SK-N-SH (cell line): ENCODE data around the gene RASSF1. TPM values are rescaled to one million over a fixed set of nuclear protein-coding genes. Genes with fewer than 3 reads are reported as not detected.
A peak's percentile ranks its signal among the peaks of the same experiment; 100 is the strongest.

ENCODE experiments used
- CTCF ChIA-PET: fragments of 300-600, 350-600 bp; formaldehyde crosslinking; extraction: SDS; loops from one replicate; lab custom pipeline; 2021; lab: Yijun Ruan, JAX
- POLR2A ChIA-PET: fragments of 350-600 bp; sonication (Branson Sonifier 250); formaldehyde crosslinking; extraction: SDS; loops from one replicate; lab custom pipeline; 2020; ENCODE audit warnings: antibody characterized with exemption, inconsistent platforms; lab: Yijun Ruan, JAX
- DNase-seq: peaks from one replicate; pipeline ENCODE4 v3.0.0; 2012
- H2AFZ ChIP-seq: fragments of 200-600 bp; sonication (generic); 2 replicates; pipeline ENCODE4 v1.8.1; 2016; ENCODE audit warnings: antibody characterized with exemption, mild to moderate bottlenecking, low read depth
- H3F3A ChIP-seq: fragments of 200-600 bp; sonication (generic); replicated peaks from 2 replicates; pipeline ENCODE3; 2016; ENCODE audit warnings: antibody characterized with exemption, mild to moderate bottlenecking; ENCODE audit not compliant: insufficient read depth
- H3K27ac ChIP-seq, 2 experiments: fragments of 200-500 bp in 1 of 2; fragments of 200-600 bp in 1 of 2; sonication (Bioruptor generic) in 1 of 2; sonication (generic), shearing (Covaris generic) in 1 of 2; 2 replicates each; pipeline versions ENCODE4 v1.5.1 to v1.6.1; 2014 to 2016; ENCODE audit warnings: low read depth in 2 of 2, inconsistent platforms in 1 of 2, low read length in 1 of 2, mild to moderate bottlenecking in 1 of 2, mixed read lengths in 1 of 2
- H3K27me3 ChIP-seq: fragments of 200-600 bp; sonication (generic), shearing (Covaris generic); 2 replicates; pipeline ENCODE4 v1.6.1; 2016; ENCODE audit warnings: mixed run types; ENCODE audit not compliant: insufficient read depth
- H3K36me3 ChIP-seq, 2 experiments: fragments of 200-500 bp in 1 of 2; fragments of 200-600 bp in 1 of 2; sonication (Bioruptor generic) in 1 of 2; sonication (generic) in 1 of 2; replicated peaks in 1 of 2; 2 replicates each; pipeline versions ENCODE3 to v1.5.1; 2014 to 2016; ENCODE audit warnings: low read length in 1 of 2, mild to moderate bottlenecking in 1 of 2; ENCODE audit not compliant: insufficient read depth in 2 of 2, control insufficient read depth in 1 of 2
- H3K4me1 ChIP-seq, 2 experiments: fragments of 200-500 bp in 1 of 2; fragments of 200-600 bp in 1 of 2; sonication (Bioruptor generic) in 1 of 2; sonication (generic), shearing (Covaris generic) in 1 of 2; 2 replicates each; pipeline versions ENCODE4 v1.5.1 to v1.6.1; 2014 to 2016; ENCODE audit warnings: low read depth in 1 of 2, low read length in 1 of 2, mixed run types in 1 of 2; ENCODE audit not compliant: insufficient read depth in 2 of 2, control insufficient read depth in 1 of 2
- H3K4me2 ChIP-seq: fragments of 200-600 bp; sonication (generic), shearing (Covaris generic); 2 replicates; pipeline ENCODE4 v1.6.1; 2017; ENCODE audit warnings: mixed run types
- H3K4me3 ChIP-seq, 2 experiments: fragments of 200-500 bp in 1 of 2; fragments of 200-600 bp in 1 of 2; sonication (Bioruptor generic) in 1 of 2; sonication (generic), shearing (Covaris generic) in 1 of 2; 2 replicates each; pipeline versions ENCODE4 v1.5.1 to v1.8.1; 2014 to 2016; ENCODE audit warnings: low read depth in 2 of 2, inconsistent platforms in 1 of 2, low read length in 1 of 2, mild to moderate bottlenecking in 1 of 2, mixed read lengths in 1 of 2, moderate library complexity in 1 of 2
- H3K79me2 ChIP-seq: fragments of 200-600 bp; sonication (generic); 2 replicates; pipeline ENCODE4 v1.8.1; 2017; ENCODE audit warnings: mild to moderate bottlenecking; ENCODE audit not compliant: insufficient read depth
- H3K9ac ChIP-seq: fragments of 200-600 bp; sonication (generic); 2 replicates; pipeline ENCODE4 v1.6.1; 2017; ENCODE audit warnings: mixed run types
- H3K9me2 ChIP-seq: fragments of 200-600 bp; sonication (generic); 2 replicates; pipeline ENCODE4 v1.6.1; 2017; ENCODE audit warnings: mixed run types
- H3K9me3 ChIP-seq: fragments of 200-600 bp; sonication (generic); 2 replicates; pipeline ENCODE4 v1.6.1; 2017; ENCODE audit warnings: mixed run types, mild to moderate bottlenecking, moderate library complexity
- H4K20me1 ChIP-seq: fragments of 200-600 bp; sonication (generic); 2 replicates; pipeline ENCODE4 v1.6.1; 2017; ENCODE audit warnings: mild to moderate bottlenecking, mixed run types; ENCODE audit not compliant: insufficient read depth
- EZH2phosphoT487 ChIP-seq: fragments of 200-600 bp; sonication (generic); IDR thresholded peaks from 2 replicates; pipeline ENCODE4 v1.6.1; 2017; ENCODE audit warnings: low read depth, mixed run types, mild to moderate bottlenecking, antibody characterized with exemption, moderate library complexity, borderline replicate concordance
- FOSL2 ChIP-seq: IDR thresholded peaks from 2 replicates; pipeline ENCODE4 v1.4.0; 2012; ENCODE audit warnings: low read depth, mild to moderate bottlenecking, moderate library complexity, borderline replicate concordance
- FOXJ3 ChIP-seq: sonication (generic); formaldehyde crosslinking; IDR thresholded peaks from 2 replicates; pipeline ENCODE4 v1.5.1; 2020; ENCODE audit warnings: mild to moderate bottlenecking, missing genetic modification reagents
- JUND ChIP-seq: IDR thresholded peaks from 2 replicates; pipeline ENCODE4 v1.4.0; 2012
- MEF2A ChIP-seq: IDR thresholded peaks from 2 replicates; pipeline ENCODE4 v1.4.0; 2012; ENCODE audit warnings: low read depth, borderline replicate concordance
- NFIC ChIP-seq: IDR thresholded peaks from 2 replicates; pipeline ENCODE4 v1.4.0; 2012; ENCODE audit warnings: borderline replicate concordance
- NRF1 ChIP-seq: IDR thresholded peaks from 2 replicates; pipeline ENCODE4 v1.6.1; 2012; ENCODE audit warnings: low read depth, mild to moderate bottlenecking, low read length
- SMC3 ChIP-seq: IDR thresholded peaks from 2 replicates; pipeline ENCODE4 v1.6.1; 2012; ENCODE audit warnings: low read depth, low read length, improper control_type of control experiment
- TAF1 ChIP-seq: IDR thresholded peaks from 2 replicates; pipeline ENCODE4 v1.6.1; 2012; ENCODE audit warnings: low read depth, mild to moderate bottlenecking, low read length, moderate library complexity, borderline replicate concordance
- YY1 ChIP-seq: IDR thresholded peaks from 2 replicates; pipeline ENCODE4 v1.4.0; 2012; ENCODE audit warnings: low read depth, mild to moderate bottlenecking
- WGBS: methylation state at CpG from one replicate; pipeline ENCODE4 v1.1.6; 2017; ENCODE audit warnings: low lambda C conversion rate; 5-methylcytosine and 5-hydroxymethylcytosine counted together
- polyA plus RNA-seq, 3 experiments: library from polyadenylated mRNA; depleted of rRNA; stranded (reverse); fragments of >200 nt; gene quantifications; 2 replicates each; pipeline ENCODE4 v1.2.3, GENCODE V29; 2012
- TF ChIP-seq, protein P1 (sequence below): IDR thresholded peaks from 2 replicates; pipeline ENCODE4 v1.6.1; 2012; ENCODE audit warnings: mild to moderate bottlenecking, low read depth, low read length, moderate library complexity
- TF ChIP-seq, protein P2 (sequence below): IDR thresholded peaks from 2 replicates; pipeline ENCODE4 v1.4.0; 2012; ENCODE audit warnings: low read depth
- TF ChIP-seq, protein P3 (sequence below): fragments of 200-600 bp; sonication (generic); IDR thresholded peaks from 2 replicates; pipeline ENCODE4 v1.6.1; 2017; ENCODE audit warnings: antibody characterized with exemption, mild to moderate bottlenecking, moderate library complexity
- TF ChIP-seq, protein P4 (sequence below): IDR thresholded peaks from 2 replicates; pipeline ENCODE4 v1.4.0; 2012; ENCODE audit warnings: low read depth, borderline replicate concordance

The RASSF1 gene
- polyA plus RNA-seq, 1 of the 3 experiments (the other 2 are of a cell fraction) = 28.1 TPM

DNA sequence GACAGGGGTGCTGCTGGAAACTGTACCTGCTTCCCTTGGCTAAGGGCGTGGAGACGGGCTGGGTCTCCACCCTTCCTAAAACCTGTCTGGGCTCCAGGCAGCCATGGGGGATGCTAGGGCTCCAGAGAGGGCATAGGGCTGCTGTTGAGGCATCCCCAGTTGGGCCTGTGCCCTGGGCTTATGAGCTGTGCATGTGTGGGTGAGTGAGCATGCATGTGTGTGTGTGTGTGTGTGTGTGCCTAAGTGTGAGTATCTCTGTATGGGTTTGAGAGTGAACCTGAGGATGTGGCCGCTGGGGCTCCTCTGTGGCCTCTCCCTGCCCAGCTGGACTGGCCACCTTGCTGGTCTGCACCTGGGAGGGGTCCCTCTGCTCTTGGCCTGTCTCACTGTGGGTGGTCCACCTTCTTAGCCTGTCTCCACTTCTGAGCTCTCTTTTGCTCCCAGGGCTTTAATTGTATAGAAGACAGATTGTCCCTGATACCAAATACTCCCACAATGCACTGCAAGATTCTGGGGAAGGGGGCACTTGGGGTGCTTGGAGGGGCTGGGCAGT is 30.6 kb upstream of the RASSF1 start:
- Histone ChIP-seq H3K36me3 (no peaks in the 10 kb centered on the region), H2AFZ (no peak overlapping the region), H3K4me3 (no peak overlapping the region), H3K27me3 (no peaks in the 10 kb centered on the region), H3F3A (no peaks in the 10 kb centered on the region), H3K9ac (no peak overlapping the region), H3K9me2 (no peaks in the 10 kb centered on the region), H3K4me2 (no peak overlapping the region), H3K9me3 (no peaks in the 10 kb centered on the region), H3K27ac (peak overlapping the region in 1 of 2 experiments; percentile 56; a peak in 2 of 4 replicates), H4K20me1 (no peaks in the 10 kb centered on the region), H3K4me1 (peaks cover 0 to 84% of the 10 kb centered on the region in 2 experiments; a peak in 2 of 4 replicates), H3K79me2 (no peaks in the 10 kb centered on the region)
- WGBS = 50% methylated on average over 1 of the region's 3 CpGs
- DNase-seq = no peak
- POLR2A ChIA-PET = interaction anchor here (1.0 to 4.6 kb wide), 6 partner anchors 9 to 23 kb away, joined by 3 to 28 read pairs (median 6); partner anchors contain the start of genes CYB561D2, NPRL2 and TMEM115
- TF ChIP-seq YY1 = no peak
- TF ChIP-seq, protein P1, sequence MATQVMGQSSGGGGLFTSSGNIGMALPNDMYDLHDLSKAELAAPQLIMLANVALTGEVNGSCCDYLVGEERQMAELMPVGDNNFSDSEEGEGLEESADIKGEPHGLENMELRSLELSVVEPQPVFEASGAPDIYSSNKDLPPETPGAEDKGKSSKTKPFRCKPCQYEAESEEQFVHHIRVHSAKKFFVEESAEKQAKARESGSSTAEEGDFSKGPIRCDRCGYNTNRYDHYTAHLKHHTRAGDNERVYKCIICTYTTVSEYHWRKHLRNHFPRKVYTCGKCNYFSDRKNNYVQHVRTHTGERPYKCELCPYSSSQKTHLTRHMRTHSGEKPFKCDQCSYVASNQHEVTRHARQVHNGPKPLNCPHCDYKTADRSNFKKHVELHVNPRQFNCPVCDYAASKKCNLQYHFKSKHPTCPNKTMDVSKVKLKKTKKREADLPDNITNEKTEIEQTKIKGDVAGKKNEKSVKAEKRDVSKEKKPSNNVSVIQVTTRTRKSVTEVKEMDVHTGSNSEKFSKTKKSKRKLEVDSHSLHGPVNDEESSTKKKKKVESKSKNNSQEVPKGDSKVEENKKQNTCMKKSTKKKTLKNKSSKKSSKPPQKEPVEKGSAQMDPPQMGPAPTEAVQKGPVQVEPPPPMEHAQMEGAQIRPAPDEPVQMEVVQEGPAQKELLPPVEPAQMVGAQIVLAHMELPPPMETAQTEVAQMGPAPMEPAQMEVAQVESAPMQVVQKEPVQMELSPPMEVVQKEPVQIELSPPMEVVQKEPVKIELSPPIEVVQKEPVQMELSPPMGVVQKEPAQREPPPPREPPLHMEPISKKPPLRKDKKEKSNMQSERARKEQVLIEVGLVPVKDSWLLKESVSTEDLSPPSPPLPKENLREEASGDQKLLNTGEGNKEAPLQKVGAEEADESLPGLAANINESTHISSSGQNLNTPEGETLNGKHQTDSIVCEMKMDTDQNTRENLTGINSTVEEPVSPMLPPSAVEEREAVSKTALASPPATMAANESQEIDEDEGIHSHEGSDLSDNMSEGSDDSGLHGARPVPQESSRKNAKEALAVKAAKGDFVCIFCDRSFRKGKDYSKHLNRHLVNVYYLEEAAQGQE = no peak
- TF ChIP-seq, protein P2, sequence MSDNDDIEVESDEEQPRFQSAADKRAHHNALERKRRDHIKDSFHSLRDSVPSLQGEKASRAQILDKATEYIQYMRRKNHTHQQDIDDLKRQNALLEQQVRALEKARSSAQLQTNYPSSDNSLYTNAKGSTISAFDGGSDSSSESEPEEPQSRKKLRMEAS = no peak
- TF ChIP-seq SMC3 = no peak
- TF ChIP-seq NRF1 = no peak
- TF ChIP-seq, protein P3, sequence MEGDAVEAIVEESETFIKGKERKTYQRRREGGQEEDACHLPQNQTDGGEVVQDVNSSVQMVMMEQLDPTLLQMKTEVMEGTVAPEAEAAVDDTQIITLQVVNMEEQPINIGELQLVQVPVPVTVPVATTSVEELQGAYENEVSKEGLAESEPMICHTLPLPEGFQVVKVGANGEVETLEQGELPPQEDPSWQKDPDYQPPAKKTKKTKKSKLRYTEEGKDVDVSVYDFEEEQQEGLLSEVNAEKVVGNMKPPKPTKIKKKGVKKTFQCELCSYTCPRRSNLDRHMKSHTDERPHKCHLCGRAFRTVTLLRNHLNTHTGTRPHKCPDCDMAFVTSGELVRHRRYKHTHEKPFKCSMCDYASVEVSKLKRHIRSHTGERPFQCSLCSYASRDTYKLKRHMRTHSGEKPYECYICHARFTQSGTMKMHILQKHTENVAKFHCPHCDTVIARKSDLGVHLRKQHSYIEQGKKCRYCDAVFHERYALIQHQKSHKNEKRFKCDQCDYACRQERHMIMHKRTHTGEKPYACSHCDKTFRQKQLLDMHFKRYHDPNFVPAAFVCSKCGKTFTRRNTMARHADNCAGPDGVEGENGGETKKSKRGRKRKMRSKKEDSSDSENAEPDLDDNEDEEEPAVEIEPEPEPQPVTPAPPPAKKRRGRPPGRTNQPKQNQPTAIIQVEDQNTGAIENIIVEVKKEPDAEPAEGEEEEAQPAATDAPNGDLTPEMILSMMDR = no peak
- TF ChIP-seq MEF2A = no peak
- no peak for TF ChIP-seq TAF1
- no peak for TF ChIP-seq FOXJ3 (CRISPR knock-in tag)
- TF ChIP-seq JUND = no peak
- no peak for TF ChIP-seq NFIC
- TF ChIP-seq, protein P4, sequence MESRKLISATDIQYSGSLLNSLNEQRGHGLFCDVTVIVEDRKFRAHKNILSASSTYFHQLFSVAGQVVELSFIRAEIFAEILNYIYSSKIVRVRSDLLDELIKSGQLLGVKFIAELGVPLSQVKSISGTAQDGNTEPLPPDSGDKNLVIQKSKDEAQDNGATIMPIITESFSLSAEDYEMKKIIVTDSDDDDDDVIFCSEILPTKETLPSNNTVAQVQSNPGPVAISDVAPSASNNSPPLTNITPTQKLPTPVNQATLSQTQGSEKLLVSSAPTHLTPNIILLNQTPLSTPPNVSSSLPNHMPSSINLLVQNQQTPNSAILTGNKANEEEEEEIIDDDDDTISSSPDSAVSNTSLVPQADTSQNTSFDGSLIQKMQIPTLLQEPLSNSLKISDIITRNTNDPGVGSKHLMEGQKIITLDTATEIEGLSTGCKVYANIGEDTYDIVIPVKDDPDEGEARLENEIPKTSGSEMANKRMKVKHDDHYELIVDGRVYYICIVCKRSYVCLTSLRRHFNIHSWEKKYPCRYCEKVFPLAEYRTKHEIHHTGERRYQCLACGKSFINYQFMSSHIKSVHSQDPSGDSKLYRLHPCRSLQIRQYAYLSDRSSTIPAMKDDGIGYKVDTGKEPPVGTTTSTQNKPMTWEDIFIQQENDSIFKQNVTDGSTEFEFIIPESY = no peak
- TF ChIP-seq FOSL2 = no peak
- TF ChIP-seq EZH2phosphoT487 = no peak
- CTCF ChIA-PET = interaction anchor here (0.6 to 5.8 kb wide), 32 partner anchors 8 to 245 kb away, joined by 3 to 70 read pairs (median 4); partner anchors contain the start of genes HYAL3, MAPKAPK3, NAA80 and TUSC2
